CD4-positive, alpha-beta T cell (primary cell): Measurements from ENCODE around the gene MMP24OS. TPM values are rescaled to one million over a fixed set of nuclear protein-coding genes. Genes with fewer than 3 reads are reported as not detected.

Source experiments
- ATAC-seq: fragments of 200-7000 bp; cut with Tn5 transposase; one replicate; pipeline ENCODE4 v1.10.0; 2022; ENCODE audit warnings: mild to moderate bottlenecking; ENCODE audit not compliant: poor library complexity
- CTCF ChIA-PET: fragments of 350-600 bp; sonication (Branson Sonifier 250); formaldehyde crosslinking; loops from one replicate; lab custom pipeline; 2021; ENCODE audit warnings: antibody characterized with exemption, inconsistent platforms; lab: Charles Lee
- POLR2A ChIA-PET: fragments of 350-600 bp; sonication (Branson Sonifier 250); formaldehyde crosslinking; loops from one replicate; lab custom pipeline; 2021; ENCODE audit warnings: antibody characterized with exemption, inconsistent platforms; lab: Charles Lee
- DNase-seq, 14 experiments: peaks; one replicate each; pipeline ENCODE4 v3.0.0-alpha.2; 2013 to 2020; ENCODE audit warnings: mixed read lengths in 2 of 14
- H3K27ac ChIP-seq, 2 donors: one replicate each; pipeline versions ENCODE4 v1.5.1 to v1.7.0; 2013; ENCODE audit warnings: low read length in 2 of 2, low read depth in 1 of 2, mild to moderate bottlenecking in 1 of 2
- H3K27me3 ChIP-seq, 2 experiments: 1 replicate in 1 of 2; 2 replicates in 1 of 2; pipeline versions ENCODE4 v1.6.1 to v1.7.0; 2013; ENCODE audit warnings: low read length in 2 of 2, control low read depth in 1 of 2, mild to moderate bottlenecking in 1 of 2, moderate library complexity in 1 of 2; ENCODE audit not compliant: insufficient read depth in 2 of 2, control insufficient read depth in 1 of 2
- H3K36me3 ChIP-seq: one replicate; pipeline ENCODE4 v1.6.1; 2013; ENCODE audit warnings: low read length, control low read depth; ENCODE audit not compliant: insufficient read depth
- H3K4me1 ChIP-seq: one replicate; pipeline ENCODE4 v1.6.1; 2013; ENCODE audit warnings: low read length, control low read depth; ENCODE audit not compliant: insufficient read depth
- H3K4me3 ChIP-seq: one replicate; pipeline ENCODE4 v1.5.1; 2013; ENCODE audit warnings: mild to moderate bottlenecking, low read length, moderate library complexity
- H3K9me3 ChIP-seq, 2 experiments: 1 replicate in 1 of 2; 2 replicates in 1 of 2; pipeline versions ENCODE4 v1.6.1 to v1.7.0; 2013; ENCODE audit warnings: low read length in 2 of 2, mild to moderate bottlenecking in 2 of 2, control low read depth in 1 of 2, moderate library complexity in 1 of 2; ENCODE audit not compliant: control insufficient read depth in 1 of 2, insufficient read depth in 1 of 2
- H3K27ac Mint-ChIP-seq: one replicate; pipeline ENCODE4 v1.8.0; 2020; ENCODE audit warnings: mixed read lengths
- H3K27me3 Mint-ChIP-seq: one replicate; pipeline ENCODE4 v1.8.0; 2021; ENCODE audit warnings: mixed read lengths
- H3K36me3 Mint-ChIP-seq: one replicate; pipeline ENCODE4 v1.8.0; 2021; ENCODE audit warnings: low read depth, mixed read lengths
- H3K4me1 Mint-ChIP-seq: one replicate; pipeline ENCODE4 v1.8.0; 2021; ENCODE audit warnings: low read depth, mixed read lengths
- H3K4me3 Mint-ChIP-seq: one replicate; pipeline ENCODE4 v1.8.0; 2020; ENCODE audit warnings: mild to moderate bottlenecking, mixed read lengths
- H3K9me3 Mint-ChIP-seq: one replicate; pipeline ENCODE4 v1.8.0; 2020; ENCODE audit warnings: mixed read lengths
- intact Hi-C, 2 experiments: fragments of 100-400 bp; cut with DNase I in 1 of 2; cut with micrococcal nuclease in 1 of 2; formaldehyde crosslinking; loops; one replicate each; pipeline versions ENCODE4 v1.15.1 to v1.9.0; 2023 to 2025; cut with DNase I, micrococcal nuclease
- total RNA-seq, 174 experiments: library from RNA in 2 of 174; stranded (reverse) in 2 of 174; gene quantifications; one replicate each; pipeline ENCODE4 v1.2.3 and lab custom pipeline; 2021 to 2026
- TF ChIP-seq, protein P1 (sequence below): fragments of 200-600 bp; IDR thresholded peaks from one replicate; pipeline ENCODE4 v1.8.0; 2022; ENCODE audit warnings: antibody characterized with exemption, mild to moderate bottlenecking

The MMP24OS gene
- total RNA-seq, 2 experiments from 2014 or later: 71.8 to 74.8 TPM

DNA sequence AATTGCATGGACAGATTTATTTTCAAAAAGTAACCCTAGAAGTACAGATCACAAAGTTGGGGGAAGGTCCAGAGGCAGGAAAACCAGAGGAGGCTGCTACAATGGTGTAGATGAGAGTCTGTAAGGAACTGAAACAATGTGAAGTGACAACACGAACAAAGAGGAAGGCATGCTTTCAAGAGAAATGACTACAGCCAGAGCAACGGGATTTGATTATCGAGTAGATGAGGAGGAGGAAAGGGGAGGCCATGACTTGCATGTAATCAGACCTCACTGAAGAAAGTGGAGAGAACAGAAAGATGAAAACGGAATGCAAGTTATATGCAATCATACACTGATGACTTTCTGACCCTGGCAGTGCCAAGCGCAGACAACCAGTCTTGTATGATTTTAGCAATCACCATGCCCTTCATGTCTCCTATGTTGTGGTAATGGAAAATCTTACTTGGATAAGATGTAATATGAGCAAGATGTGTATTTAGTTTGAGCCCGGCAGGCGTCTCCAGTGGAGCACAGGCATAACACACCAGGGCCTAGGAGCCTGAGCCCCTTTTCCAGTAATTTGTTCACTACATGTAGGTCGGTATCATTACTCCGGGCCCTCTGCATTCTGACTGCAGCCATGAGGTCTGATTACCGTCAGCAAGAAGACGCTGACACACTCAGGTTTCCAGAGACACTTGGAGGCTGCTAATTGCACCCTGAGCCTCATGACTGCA, 48.3 kb upstream of the MMP24OS start:
- ATAC-seq (no peak), DNase-seq (no peak)
- peaks cover 5% of the 10 kb centered on the region for H3K36me3 ChIP-seq
- intact Hi-C loops: no loop called here
- H3K4me1 ChIP-seq: no peaks in the 10 kb centered on the region
- no peaks in the 10 kb centered on the region for H3K4me1 Mint-ChIP-seq
- H3K27ac Mint-ChIP-seq: no peak overlapping the region
- no peaks in the 10 kb centered on the region for H3K9me3 Mint-ChIP-seq
- no peaks in the 10 kb centered on the region for H3K27me3 Mint-ChIP-seq
- POLR2A ChIA-PET: no interaction called here
- no peaks in the 10 kb centered on the region for H3K27me3 ChIP-seq
- no peak overlapping the region for H3K4me3 ChIP-seq
- peaks cover 7% of the 10 kb centered on the region for H3K36me3 Mint-ChIP-seq
- no peak overlapping the region for H3K27ac ChIP-seq
- no peak overlapping the region for H3K4me3 Mint-ChIP-seq
- no peaks in the 10 kb centered on the region for H3K9me3 ChIP-seq
- CTCF ChIA-PET: interaction anchor here (0.6 kb wide), 1 partner anchor 16 kb away, joined by 3 read pairs; no protein-coding TSS in a partner anchor
- TF ChIP-seq, protein P1, sequence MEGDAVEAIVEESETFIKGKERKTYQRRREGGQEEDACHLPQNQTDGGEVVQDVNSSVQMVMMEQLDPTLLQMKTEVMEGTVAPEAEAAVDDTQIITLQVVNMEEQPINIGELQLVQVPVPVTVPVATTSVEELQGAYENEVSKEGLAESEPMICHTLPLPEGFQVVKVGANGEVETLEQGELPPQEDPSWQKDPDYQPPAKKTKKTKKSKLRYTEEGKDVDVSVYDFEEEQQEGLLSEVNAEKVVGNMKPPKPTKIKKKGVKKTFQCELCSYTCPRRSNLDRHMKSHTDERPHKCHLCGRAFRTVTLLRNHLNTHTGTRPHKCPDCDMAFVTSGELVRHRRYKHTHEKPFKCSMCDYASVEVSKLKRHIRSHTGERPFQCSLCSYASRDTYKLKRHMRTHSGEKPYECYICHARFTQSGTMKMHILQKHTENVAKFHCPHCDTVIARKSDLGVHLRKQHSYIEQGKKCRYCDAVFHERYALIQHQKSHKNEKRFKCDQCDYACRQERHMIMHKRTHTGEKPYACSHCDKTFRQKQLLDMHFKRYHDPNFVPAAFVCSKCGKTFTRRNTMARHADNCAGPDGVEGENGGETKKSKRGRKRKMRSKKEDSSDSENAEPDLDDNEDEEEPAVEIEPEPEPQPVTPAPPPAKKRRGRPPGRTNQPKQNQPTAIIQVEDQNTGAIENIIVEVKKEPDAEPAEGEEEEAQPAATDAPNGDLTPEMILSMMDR: no peak

DNA sequence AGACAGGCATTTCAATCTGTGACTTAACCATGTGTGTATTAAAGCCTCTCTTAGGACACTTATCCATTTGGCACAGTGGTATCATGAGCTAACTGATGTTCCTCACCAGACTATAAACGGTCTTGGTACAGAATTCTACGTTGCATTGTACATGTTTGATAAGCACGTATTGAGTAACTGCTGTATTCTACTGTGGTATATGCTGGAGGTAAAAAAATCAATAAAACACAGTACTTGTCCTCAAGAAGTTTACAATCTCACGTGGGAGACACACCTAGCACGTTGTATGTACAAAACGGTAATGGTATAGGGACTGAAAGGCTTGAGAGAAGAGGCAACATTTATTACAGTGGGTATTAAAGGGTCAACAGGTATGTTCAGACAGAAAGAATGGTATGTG, 47.5 kb upstream of the MMP24OS start:
- no peak for ATAC-seq

DNA sequence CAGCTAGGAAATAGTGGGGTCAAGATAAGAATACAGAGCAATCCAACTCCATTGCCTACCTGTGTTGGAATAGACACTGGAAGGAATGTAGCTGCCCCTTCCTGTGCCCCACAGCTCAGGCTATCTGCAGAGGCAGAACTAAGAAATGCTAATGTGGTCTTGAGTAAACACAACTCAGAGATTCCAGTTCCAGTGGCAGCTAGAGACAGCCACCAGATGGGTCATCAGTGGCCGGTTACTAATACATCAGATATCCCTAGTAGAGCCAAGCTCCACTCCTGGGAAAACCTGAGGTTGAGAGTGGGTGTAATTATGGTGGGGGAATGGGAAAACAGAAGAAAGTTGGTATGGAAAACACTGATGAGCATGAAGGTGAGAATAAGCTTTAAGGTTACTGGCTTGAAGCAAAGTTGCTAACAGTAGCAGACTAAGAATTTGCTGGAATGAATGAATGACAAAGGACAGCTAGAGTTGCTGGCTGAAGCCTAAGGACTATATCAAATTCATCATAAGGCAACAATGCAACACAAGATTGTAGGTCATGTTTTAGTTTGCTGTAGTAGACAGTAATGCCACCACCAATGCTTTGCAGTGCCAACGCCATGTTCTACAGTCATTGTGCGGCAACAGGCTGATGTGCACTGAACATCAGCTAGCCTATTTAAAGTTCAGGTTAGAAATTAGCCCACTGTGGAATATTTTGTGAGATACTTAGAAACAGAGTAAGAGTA, 42.6 kb upstream of the MMP24OS start:
- peaks cover under 1% of the 10 kb centered on the region for H3K4me1 ChIP-seq
- no peak overlapping the region for H3K27ac ChIP-seq
- no peaks in the 10 kb centered on the region for H3K9me3 ChIP-seq
- TF ChIP-seq, protein P1: no peak
- intact Hi-C loops: no loop called here
- POLR2A ChIA-PET: no interaction called here
- Mint-ChIP-seq H3K27me3 (no peaks in the 10 kb centered on the region), H3K4me1 (peaks cover 5% of the 10 kb centered on the region), H3K4me3 (no peak overlapping the region), H3K36me3 (peaks cover 7% of the 10 kb centered on the region), H3K9me3 (no peaks in the 10 kb centered on the region), H3K27ac (no peak overlapping the region)
- H3K27me3 ChIP-seq: no peaks in the 10 kb centered on the region
- DNase-seq (no peak), ATAC-seq (no peak)
- H3K36me3 ChIP-seq: peaks cover 12% of the 10 kb centered on the region
- CTCF ChIA-PET: no interaction called here
- no peak overlapping the region for H3K4me3 ChIP-seq

More for the DNA sequence above, 47.5 kb upstream of the MMP24OS start:
- no peaks in the 10 kb centered on the region for H3K4me1 Mint-ChIP-seq
- TF ChIP-seq, protein P1: no peak
- no peaks in the 10 kb centered on the region for H3K4me1 ChIP-seq
- POLR2A ChIA-PET: no interaction called here
- peaks cover 3% of the 10 kb centered on the region for H3K36me3 ChIP-seq
- H3K4me3 ChIP-seq: no peak overlapping the region
- H3K36me3 Mint-ChIP-seq: peaks cover 7% of the 10 kb centered on the region
- H3K27me3 ChIP-seq: no peaks in the 10 kb centered on the region
- no peaks in the 10 kb centered on the region for H3K9me3 Mint-ChIP-seq
- intact Hi-C loops: no loop called here
- no peak overlapping the region for H3K27ac Mint-ChIP-seq
- no peaks in the 10 kb centered on the region for H3K9me3 ChIP-seq
- no peak for DNase-seq
- H3K27ac ChIP-seq: no peak overlapping the region
- CTCF ChIA-PET: interaction anchor here (0.6 kb wide), 1 partner anchor 17 kb away, joined by 3 read pairs; no protein-coding TSS in a partner anchor
- H3K4me3 Mint-ChIP-seq: no peak overlapping the region
- H3K27me3 Mint-ChIP-seq: no peaks in the 10 kb centered on the region
